ENCODE measurements around the gene LMOD3. TPM values are rescaled to one million over a fixed set of nuclear protein-coding genes. Genes with fewer than 3 reads are reported as not detected.
A peak's percentile ranks its signal among the peaks of the same experiment; 100 is the strongest.

The LMOD3 gene
- polyA plus RNA-seq, 1 donor (not counting 4 experiments of a cell fraction or from before 2014, with no cell fraction given), result not detected

- H3K9me3 ChIP-seq (ENCODE audit: control insufficient read depth, low read depth, low read length), result no peaks in the 10 kb centered on the region
- H3K27me3 ChIP-seq (ENCODE audit: control insufficient read depth, extremely low read depth, insufficient read depth, low read length), result no peaks in the 10 kb centered on the region
- peak overlapping the region; percentile 72 to 96 (median 90) for H3K4me3 ChIP-seq (ENCODE audit: control insufficient read depth in 2 of 3, extremely low read depth in 1 of 3, insufficient read depth in 2 of 3, low read depth in 1 of 3, low read length in 3 of 3)
- peaks cover 31% of the 10 kb centered on the region for H3K79me2 ChIP-seq (ENCODE audit: control insufficient read depth, insufficient read depth, low read length)
- H2AFZ ChIP-seq (ENCODE audit: control insufficient read depth, low read length), result peak overlapping the region; percentile 53
- H3K4me1 ChIP-seq (ENCODE audit: control insufficient read depth, extremely low read depth, insufficient read depth, low read length), result peaks cover 42% of the 10 kb centered on the region
- no peaks in the 10 kb centered on the region for H3K9me1 ChIP-seq (ENCODE audit: control insufficient read depth, extremely low read depth, insufficient read depth, low read length)
- dilution Hi-C loops (cut with MboI; ENCODE audit: extremely low pct_ligation_motif_present, low sequenced_read_pairs), result no loop called here
- no peak for DNase-seq (ENCODE audit: low read depth, low spot score)
- FAIRE-seq, result no peak
- H3K4me2 ChIP-seq (ENCODE audit: control insufficient read depth, extremely low read depth, insufficient read depth, low read depth, low read length), result peak overlapping the region; percentile 86
- H3K27ac ChIP-seq (ENCODE audit: control insufficient read depth, insufficient read depth, low read length), result peak overlapping the region; percentile 68
- TF ChIP-seq, protein P1, sequence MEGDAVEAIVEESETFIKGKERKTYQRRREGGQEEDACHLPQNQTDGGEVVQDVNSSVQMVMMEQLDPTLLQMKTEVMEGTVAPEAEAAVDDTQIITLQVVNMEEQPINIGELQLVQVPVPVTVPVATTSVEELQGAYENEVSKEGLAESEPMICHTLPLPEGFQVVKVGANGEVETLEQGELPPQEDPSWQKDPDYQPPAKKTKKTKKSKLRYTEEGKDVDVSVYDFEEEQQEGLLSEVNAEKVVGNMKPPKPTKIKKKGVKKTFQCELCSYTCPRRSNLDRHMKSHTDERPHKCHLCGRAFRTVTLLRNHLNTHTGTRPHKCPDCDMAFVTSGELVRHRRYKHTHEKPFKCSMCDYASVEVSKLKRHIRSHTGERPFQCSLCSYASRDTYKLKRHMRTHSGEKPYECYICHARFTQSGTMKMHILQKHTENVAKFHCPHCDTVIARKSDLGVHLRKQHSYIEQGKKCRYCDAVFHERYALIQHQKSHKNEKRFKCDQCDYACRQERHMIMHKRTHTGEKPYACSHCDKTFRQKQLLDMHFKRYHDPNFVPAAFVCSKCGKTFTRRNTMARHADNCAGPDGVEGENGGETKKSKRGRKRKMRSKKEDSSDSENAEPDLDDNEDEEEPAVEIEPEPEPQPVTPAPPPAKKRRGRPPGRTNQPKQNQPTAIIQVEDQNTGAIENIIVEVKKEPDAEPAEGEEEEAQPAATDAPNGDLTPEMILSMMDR (optimal IDR thresholded peaks at IDR 0.05 in 1 of 3, IDR thresholded peaks at IDR 0.05 in 1 of 3, conservative IDR thresholded peaks at IDR 0.05 in 1 of 3; ENCODE audit: extremely low read depth in 1 of 3, insufficient read depth in 2 of 3, low read length in 3 of 3), result no peak
- no peak for TF ChIP-seq EZH2 (IDR thresholded peaks at IDR 0.05; ENCODE audit: low read length)
- no peaks in the 10 kb centered on the region for H4K20me1 ChIP-seq (ENCODE audit: control insufficient read depth, extremely low read depth, insufficient read depth, low read length)
- H3K36me3 ChIP-seq (ENCODE audit: control insufficient read depth in 2 of 2, extremely low read depth in 1 of 2, insufficient read depth in 2 of 2, low read length in 2 of 2), result no peaks in the 10 kb centered on the region
- peak overlapping the region; percentile 89 for H3K9ac ChIP-seq (ENCODE audit: control insufficient read depth, extremely low read depth, insufficient read depth, low read length)
These were observed 42.9 kb downstream of the LMOD3 start for GRCh38 chr3:69079269-69080159.

DNA sequence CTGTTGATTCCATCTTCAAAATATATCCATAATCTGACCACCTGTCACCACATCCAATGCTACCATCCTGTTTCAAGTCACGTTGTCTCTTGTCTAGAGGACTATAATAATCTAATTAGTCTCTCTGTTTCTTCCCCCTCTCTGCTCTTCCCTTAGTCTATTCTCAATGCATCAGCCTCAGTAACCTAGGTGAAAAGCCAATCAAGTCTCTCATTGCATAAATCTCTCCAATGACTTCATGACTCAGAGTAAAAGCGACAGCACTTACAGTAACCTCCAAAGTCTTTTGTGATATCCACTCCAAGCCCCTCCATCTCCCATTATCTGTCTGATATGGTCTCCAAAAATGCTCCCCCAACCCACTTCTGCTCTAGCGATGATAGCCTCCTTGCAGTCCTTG is 49.5 kb downstream of the LMOD3 start:
- Histone ChIP-seq H3K79me2 (ENCODE audit: control insufficient read depth, insufficient read depth, low read length) (peaks cover 21% of the 10 kb centered on the region), H3K4me1 (ENCODE audit: control insufficient read depth, extremely low read depth, insufficient read depth, low read length) (peaks cover 3% of the 10 kb centered on the region), H3K9me1 (ENCODE audit: control insufficient read depth, extremely low read depth, insufficient read depth, low read length) (no peaks in the 10 kb centered on the region), H3K4me3 (ENCODE audit: control insufficient read depth in 2 of 3, extremely low read depth in 1 of 3, insufficient read depth in 2 of 3, low read depth in 1 of 3, low read length in 3 of 3) (no peak overlapping the region), H3K36me3 (ENCODE audit: control insufficient read depth in 2 of 2, extremely low read depth in 1 of 2, insufficient read depth in 2 of 2, low read length in 2 of 2) (peaks cover 5 to 6% of the 10 kb centered on the region in 2 experiments), H3K27ac (ENCODE audit: control insufficient read depth, insufficient read depth, low read length) (no peak overlapping the region), H3K27me3 (ENCODE audit: control insufficient read depth, extremely low read depth, insufficient read depth, low read length) (no peaks in the 10 kb centered on the region), H3K4me2 (ENCODE audit: control insufficient read depth, extremely low read depth, insufficient read depth, low read depth, low read length) (no peak overlapping the region), H2AFZ (ENCODE audit: control insufficient read depth, low read length) (no peak overlapping the region), H4K20me1 (ENCODE audit: control insufficient read depth, extremely low read depth, insufficient read depth, low read length) (no peaks in the 10 kb centered on the region), H3K9me3 (ENCODE audit: control insufficient read depth, low read depth, low read length) (no peaks in the 10 kb centered on the region), H3K9ac (ENCODE audit: control insufficient read depth, extremely low read depth, insufficient read depth, low read length) (no peak overlapping the region)
- TF ChIP-seq, protein P1 (optimal IDR thresholded peaks at IDR 0.05 in 1 of 3, IDR thresholded peaks at IDR 0.05 in 1 of 3, conservative IDR thresholded peaks at IDR 0.05 in 1 of 3; ENCODE audit: extremely low read depth in 1 of 3, insufficient read depth in 2 of 3, low read length in 3 of 3), result no peak
- no peak for TF ChIP-seq EZH2 (IDR thresholded peaks at IDR 0.05; ENCODE audit: low read length)
- dilution Hi-C loops (cut with MboI; ENCODE audit: extremely low pct_ligation_motif_present, low sequenced_read_pairs), result no loop called here
- FAIRE-seq (no peak), DNase-seq (ENCODE audit: low read depth, low spot score) (no peak)
